ENCODE data around the gene PLD3. TPM values are rescaled to one million over a fixed set of nuclear protein-coding genes. Genes with fewer than 3 reads are reported as not detected.
A peak's percentile ranks its signal among the peaks of the same experiment; 100 is the strongest.

The PLD3 gene, protein sequence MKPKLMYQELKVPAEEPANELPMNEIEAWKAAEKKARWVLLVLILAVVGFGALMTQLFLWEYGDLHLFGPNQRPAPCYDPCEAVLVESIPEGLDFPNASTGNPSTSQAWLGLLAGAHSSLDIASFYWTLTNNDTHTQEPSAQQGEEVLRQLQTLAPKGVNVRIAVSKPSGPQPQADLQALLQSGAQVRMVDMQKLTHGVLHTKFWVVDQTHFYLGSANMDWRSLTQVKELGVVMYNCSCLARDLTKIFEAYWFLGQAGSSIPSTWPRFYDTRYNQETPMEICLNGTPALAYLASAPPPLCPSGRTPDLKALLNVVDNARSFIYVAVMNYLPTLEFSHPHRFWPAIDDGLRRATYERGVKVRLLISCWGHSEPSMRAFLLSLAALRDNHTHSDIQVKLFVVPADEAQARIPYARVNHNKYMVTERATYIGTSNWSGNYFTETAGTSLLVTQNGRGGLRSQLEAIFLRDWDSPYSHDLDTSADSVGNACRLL
- polyA plus RNA-seq: 272 TPM
- long read RNA-seq, donor 1, transcript PLD3-213 (3 exons, 750 nt): major isoform, 9 of 51 reads
- long read RNA-seq, donor 1, partial matches to known transcripts: 31 of 51 reads
- long read RNA-seq, donor 1, other reads (novel, unspliced or antisense): 6 of 51 reads
- long read RNA-seq, donor 2, transcript PLD3-207 (13 exons, 2,140 nt): minor isoform, 8 of 152 reads
- long read RNA-seq, donor 2, transcript PLD3-215 (4 exons, 694 nt): minor isoform, 6 of 152 reads
- long read RNA-seq, donor 2, transcript PLD3-213 (3 exons, 750 nt): major isoform, 15 of 152 reads
- long read RNA-seq, donor 2, partial matches to known transcripts: 117 of 152 reads
- long read RNA-seq, donor 2, other reads (novel, unspliced or antisense): 5 of 152 reads
- long read RNA-seq, donor 3, transcript PLD3-213 (3 exons, 750 nt): major isoform, 11 of 231 reads
- long read RNA-seq, donor 3, transcript PLD3-207 (13 exons, 2,140 nt): minor isoform, 8 of 231 reads
- long read RNA-seq, donor 3, partial matches to known transcripts: 188 of 231 reads
- long read RNA-seq, donor 3, other reads (novel, unspliced or antisense): 20 of 231 reads
- long read RNA-seq, donor 4, partial matches to known transcripts: 5 of 9 reads
- long read RNA-seq, donor 4, other reads (novel, unspliced or antisense): 0 of 9 reads
- long read RNA-seq, donor 5, transcript PLD3-207 (13 exons, 2,140 nt): minor isoform, 5 of 39 reads
- long read RNA-seq, donor 5, transcript PLD3-213 (3 exons, 750 nt): major isoform, 11 of 39 reads
- long read RNA-seq, donor 5, partial matches to known transcripts: 13 of 39 reads
- long read RNA-seq, donor 5, other reads (novel, unspliced or antisense): 5 of 39 reads
- long read RNA-seq, donor 6, transcript PLD3-215 (4 exons, 694 nt): minor isoform, 5 of 157 reads
- long read RNA-seq, donor 6, transcript PLD3-213 (3 exons, 750 nt): major isoform, 6 of 157 reads
- long read RNA-seq, donor 6, partial matches to known transcripts: 125 of 157 reads
- long read RNA-seq, donor 6, other reads (novel, unspliced or antisense): 13 of 157 reads
- long read RNA-seq, donor 7, transcript PLD3-207 (13 exons, 2,140 nt): major isoform, 6 of 81 reads
- long read RNA-seq, donor 7, partial matches to known transcripts: 68 of 81 reads
- long read RNA-seq, donor 7, other reads (novel, unspliced or antisense): 0 of 81 reads
- long read RNA-seq, donor 8, transcript PLD3-213 (3 exons, 750 nt): major isoform, 14 of 187 reads
- long read RNA-seq, donor 8, transcript PLD3-207 (13 exons, 2,140 nt): minor isoform, 6 of 187 reads
- long read RNA-seq, donor 8, transcript PLD3-215 (4 exons, 694 nt): minor isoform, 9 of 187 reads
- long read RNA-seq, donor 8, partial matches to known transcripts: 147 of 187 reads
- long read RNA-seq, donor 8, other reads (novel, unspliced or antisense): 7 of 187 reads
- long read RNA-seq, donor 9, transcript PLD3-207 (13 exons, 2,140 nt): minor isoform, 8 of 99 reads
- long read RNA-seq, donor 9, transcript PLD3-213 (3 exons, 750 nt): major isoform, 13 of 99 reads
- long read RNA-seq, donor 9, partial matches to known transcripts: 75 of 99 reads
- long read RNA-seq, donor 9, other reads (novel, unspliced or antisense): 0 of 99 reads
- long read RNA-seq, donor 10, transcript PLD3-207 (13 exons, 2,140 nt): major isoform, 6 of 108 reads
- long read RNA-seq, donor 10, partial matches to known transcripts: 76 of 108 reads
- long read RNA-seq, donor 10, other reads (novel, unspliced or antisense): 19 of 108 reads
- long read RNA-seq, donor 11, transcript PLD3-213 (3 exons, 750 nt): major isoform, 5 of 109 reads
- long read RNA-seq, donor 11, partial matches to known transcripts: 86 of 109 reads
- long read RNA-seq, donor 11, other reads (novel, unspliced or antisense): 10 of 109 reads

DNA sequence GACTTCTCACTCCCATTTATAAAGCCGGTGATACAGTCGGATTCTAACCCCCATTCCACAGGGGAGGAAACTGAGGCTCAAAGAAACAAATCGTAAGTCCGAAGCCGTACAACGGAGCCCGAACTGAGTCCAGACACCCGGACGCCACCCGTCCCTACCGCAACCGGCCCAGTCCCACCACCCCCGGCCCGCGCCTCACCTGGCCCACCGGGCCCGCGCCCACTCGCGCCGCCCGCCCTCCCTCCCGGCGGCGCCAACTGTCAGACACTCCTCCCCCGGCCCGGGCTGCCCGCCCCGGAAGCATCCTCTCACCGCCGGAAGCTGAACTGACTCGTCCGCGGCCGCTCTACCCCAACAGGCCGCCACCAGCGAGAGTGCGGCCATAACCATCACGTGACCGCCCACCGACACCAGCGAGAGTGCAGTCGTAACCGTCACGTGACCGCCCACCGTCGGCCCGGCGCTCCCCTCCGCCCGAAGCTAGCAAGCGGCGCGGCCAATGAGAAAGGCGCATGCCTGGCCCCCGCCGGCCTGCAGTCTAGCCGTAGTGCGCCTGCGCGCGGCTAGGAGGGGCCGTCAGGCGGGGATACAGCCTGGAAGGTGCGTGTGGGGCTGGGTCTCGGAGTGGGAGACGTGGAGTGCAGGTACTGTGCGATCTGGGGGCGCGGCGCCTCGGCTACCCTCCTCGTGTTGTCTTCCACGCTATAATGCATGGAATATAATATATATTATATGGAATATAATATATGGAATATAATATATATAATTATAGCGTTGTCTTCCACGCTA lies at the start of gene PLD3, which contains the start of gene C19orf47:
Gene PLD3 (plus strand): TSS at position 571 of the 789 bp plus-strand sequence. CDS start 17,789 bp downstream, outside the sequence.
Gene C19orf47 (minus strand): TSS at position 273 of the 789 bp plus-strand sequence. CDS start 6,540 bp downstream, outside the sequence.
- peak within 1 kb of the TSS; percentile 76 for H3K4me3 ChIP-seq (ENCODE audit: low read length)
- DNase-seq: peak; percentile 100
- no peaks in the 10 kb centered on the region for H3K9me3 ChIP-seq (ENCODE audit: control insufficient read depth, low read depth, low read length)
- no peaks in the 10 kb centered on the region for H3K27me3 ChIP-seq (ENCODE audit: control insufficient read depth, insufficient read depth, low read length)
- no peaks in the 10 kb centered on the region for H3K4me1 ChIP-seq (ENCODE audit: control insufficient read depth, insufficient read depth, low read length)
- H3K36me3 ChIP-seq (ENCODE audit: control insufficient read depth, insufficient read depth, low read length): no peaks in the 10 kb centered on the region
- 0% methylated on average over 1 of the region's 77 CpGs for WGBS (ENCODE audit: insufficient coverage, low lambda C conversion rate)
- H3K27ac ChIP-seq (ENCODE audit: low read length): peak within 1 kb of the TSS; percentile 0

DNA sequence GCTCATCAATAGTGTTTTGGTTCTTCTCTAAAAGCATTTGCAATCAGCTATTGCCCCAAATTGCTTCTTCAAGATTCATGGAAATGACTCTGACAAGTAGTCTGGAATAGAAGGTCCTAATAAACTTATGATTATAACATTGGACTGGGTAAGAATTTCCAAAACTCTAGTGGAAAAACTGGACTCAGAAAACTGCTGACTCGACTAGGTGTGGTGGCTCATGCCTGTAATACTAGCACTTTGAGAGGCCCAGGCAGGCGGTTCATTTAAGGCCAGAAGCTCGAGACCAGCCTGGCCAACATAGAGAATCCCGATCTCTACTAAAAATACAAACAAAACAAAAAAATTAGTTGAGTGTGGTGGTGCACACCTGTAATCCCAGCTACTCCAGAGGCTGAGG lies 47.8 kb upstream of the PLD3 start:
- H3K27ac ChIP-seq (ENCODE audit: low read length): no peak overlapping the region
- WGBS (ENCODE audit: insufficient coverage, low lambda C conversion rate): no CpG with 5 or more reads among the region's 4 CpGs
- DNase-seq: no peak
- no peaks in the 10 kb centered on the region for H3K27me3 ChIP-seq (ENCODE audit: control insufficient read depth, insufficient read depth, low read length)
- H3K36me3 ChIP-seq (ENCODE audit: control insufficient read depth, insufficient read depth, low read length): no peaks in the 10 kb centered on the region
- H3K9me3 ChIP-seq (ENCODE audit: control insufficient read depth, low read depth, low read length): no peaks in the 10 kb centered on the region
- H3K4me3 ChIP-seq (ENCODE audit: low read length): no peak overlapping the region
- no peaks in the 10 kb centered on the region for H3K4me1 ChIP-seq (ENCODE audit: control insufficient read depth, insufficient read depth, low read length)

DNA sequence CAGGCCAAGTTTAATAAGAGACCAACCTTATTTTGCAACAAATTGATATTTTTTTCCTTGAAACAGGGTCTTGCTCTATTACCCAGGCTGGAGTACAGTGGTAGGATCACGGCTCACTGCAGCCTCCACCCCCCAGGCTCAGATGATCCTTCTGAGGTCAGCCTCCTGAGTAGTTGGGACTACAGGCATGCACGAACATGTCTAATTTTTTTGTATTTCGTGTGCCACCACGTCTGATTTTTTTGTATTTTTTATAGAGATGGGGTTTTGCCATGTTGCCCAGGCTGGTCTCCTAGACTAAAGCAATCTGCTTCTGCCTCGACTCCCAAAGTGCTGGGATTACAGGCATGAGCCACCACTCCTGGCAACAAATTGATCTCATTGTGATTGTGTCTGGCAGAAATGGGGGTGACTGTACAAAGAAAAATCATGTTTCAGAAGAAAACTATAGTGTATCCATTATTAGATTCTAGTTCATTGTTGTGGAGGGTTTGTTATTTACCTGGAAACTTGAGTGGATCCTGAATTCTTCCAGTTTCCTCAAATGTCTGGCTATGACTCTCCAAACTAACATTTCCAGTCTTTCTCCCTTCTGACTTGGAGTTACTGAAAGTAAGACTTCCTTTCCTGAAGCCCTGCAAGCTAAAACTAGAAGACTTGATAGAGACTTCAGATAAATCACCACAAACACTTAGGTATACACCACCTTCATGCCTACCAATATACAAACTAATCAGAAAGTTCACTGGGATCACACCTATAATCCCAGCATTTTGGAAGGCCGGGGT lies 46.1 kb upstream of the PLD3 start:
- no peak overlapping the region for H3K27ac ChIP-seq (ENCODE audit: low read length)
- no peaks in the 10 kb centered on the region for H3K36me3 ChIP-seq (ENCODE audit: control insufficient read depth, insufficient read depth, low read length)
- WGBS (ENCODE audit: insufficient coverage, low lambda C conversion rate): no CpG with 5 or more reads among the region's 6 CpGs
- H3K4me1 ChIP-seq (ENCODE audit: control insufficient read depth, insufficient read depth, low read length): no peaks in the 10 kb centered on the region
- no peaks in the 10 kb centered on the region for H3K27me3 ChIP-seq (ENCODE audit: control insufficient read depth, insufficient read depth, low read length)
- H3K4me3 ChIP-seq (ENCODE audit: low read length): no peak overlapping the region
- DNase-seq: no peak
- no peaks in the 10 kb centered on the region for H3K9me3 ChIP-seq (ENCODE audit: control insufficient read depth, low read depth, low read length)

DNA sequence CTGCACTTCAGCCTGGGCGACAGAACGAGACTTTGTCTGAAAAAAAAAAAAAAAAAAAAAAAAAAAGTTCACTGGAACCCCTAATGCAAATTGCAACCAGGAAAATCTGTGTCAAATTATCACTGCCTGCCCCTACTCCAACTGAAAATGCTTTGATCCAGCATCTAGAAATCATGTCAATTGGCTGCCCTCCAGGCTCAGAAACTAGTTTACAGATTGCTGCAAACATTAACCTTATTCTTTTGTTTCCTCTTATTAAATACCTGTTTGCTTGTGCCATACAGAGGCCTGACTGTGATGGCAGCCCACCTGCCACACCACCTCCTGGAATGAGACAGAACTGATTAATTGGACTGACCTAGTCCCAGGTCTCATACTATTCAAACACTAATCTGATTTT lies 44.7 kb upstream of the PLD3 start:
- Histone ChIP-seq H3K27ac (ENCODE audit: low read length) (no peak overlapping the region), H3K36me3 (ENCODE audit: control insufficient read depth, insufficient read depth, low read length) (no peaks in the 10 kb centered on the region), H3K4me3 (ENCODE audit: low read length) (no peak overlapping the region), H3K27me3 (ENCODE audit: control insufficient read depth, insufficient read depth, low read length) (no peaks in the 10 kb centered on the region), H3K4me1 (ENCODE audit: control insufficient read depth, insufficient read depth, low read length) (no peaks in the 10 kb centered on the region), H3K9me3 (ENCODE audit: control insufficient read depth, low read depth, low read length) (no peaks in the 10 kb centered on the region)
- no CpG with 5 or more reads among the region's 2 CpGs for WGBS (ENCODE audit: insufficient coverage, low lambda C conversion rate)
- no peak for DNase-seq

DNA sequence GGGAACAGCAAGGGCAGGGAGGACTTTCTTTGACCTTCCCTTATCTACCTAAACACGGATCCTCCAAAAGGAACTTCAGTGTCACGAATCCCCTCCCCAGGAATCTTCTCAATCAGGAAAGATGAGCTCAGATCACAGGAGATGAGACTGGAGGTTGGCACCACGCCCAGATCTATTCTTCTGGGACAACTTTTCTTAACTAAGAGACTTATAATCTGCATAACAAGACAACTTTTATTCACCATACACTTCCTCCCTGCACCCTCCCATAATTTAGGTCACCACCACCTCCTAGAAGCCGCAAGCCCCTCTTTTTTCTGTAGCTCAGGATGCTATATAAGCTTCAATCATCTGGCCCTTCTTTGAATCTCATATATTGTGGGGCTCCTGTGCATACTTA lies 44.2 kb upstream of the PLD3 start:
- no peaks in the 10 kb centered on the region for H3K27me3 ChIP-seq (ENCODE audit: control insufficient read depth, insufficient read depth, low read length)
- WGBS (ENCODE audit: insufficient coverage, low lambda C conversion rate): no CpG with 5 or more reads among the region's 4 CpGs
- no peaks in the 10 kb centered on the region for H3K9me3 ChIP-seq (ENCODE audit: control insufficient read depth, low read depth, low read length)
- no peaks in the 10 kb centered on the region for H3K36me3 ChIP-seq (ENCODE audit: control insufficient read depth, insufficient read depth, low read length)
- no peaks in the 10 kb centered on the region for H3K4me1 ChIP-seq (ENCODE audit: control insufficient read depth, insufficient read depth, low read length)
- no peak overlapping the region for H3K4me3 ChIP-seq (ENCODE audit: low read length)
- no peak for DNase-seq
- no peak overlapping the region for H3K27ac ChIP-seq (ENCODE audit: low read length)

DNA sequence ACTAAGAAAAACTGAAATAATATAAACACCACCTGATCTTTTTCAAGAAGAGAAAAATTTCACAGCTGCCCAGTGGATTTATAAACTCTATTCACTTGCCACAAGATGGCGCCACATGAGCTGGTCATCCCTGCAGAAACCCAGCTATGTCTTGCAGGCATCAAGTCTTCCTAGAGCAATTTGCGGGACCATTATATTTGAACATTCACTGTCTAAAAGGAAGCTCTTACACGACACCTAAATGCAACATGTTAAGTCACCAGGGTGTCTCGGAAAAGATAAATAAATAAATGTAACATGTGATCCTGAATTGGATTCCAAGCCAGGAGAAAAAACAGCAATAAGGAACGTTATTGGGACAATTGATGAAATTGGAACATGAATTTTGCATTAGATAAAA lies 43.1 kb upstream of the PLD3 start:
- peak; percentile 64 to 76 for DNase-seq
- H3K9me3 ChIP-seq (ENCODE audit: control insufficient read depth, low read depth, low read length): no peaks in the 10 kb centered on the region
- H3K27me3 ChIP-seq (ENCODE audit: control insufficient read depth, insufficient read depth, low read length): no peaks in the 10 kb centered on the region
- no peak overlapping the region for H3K27ac ChIP-seq (ENCODE audit: low read length)
- no peak overlapping the region for H3K4me3 ChIP-seq (ENCODE audit: low read length)
- H3K4me1 ChIP-seq (ENCODE audit: control insufficient read depth, insufficient read depth, low read length): no peaks in the 10 kb centered on the region
- no peaks in the 10 kb centered on the region for H3K36me3 ChIP-seq (ENCODE audit: control insufficient read depth, insufficient read depth, low read length)
- 26% methylated on average over 3 of the region's 5 CpGs for WGBS (ENCODE audit: insufficient coverage, low lambda C conversion rate)

DNA sequence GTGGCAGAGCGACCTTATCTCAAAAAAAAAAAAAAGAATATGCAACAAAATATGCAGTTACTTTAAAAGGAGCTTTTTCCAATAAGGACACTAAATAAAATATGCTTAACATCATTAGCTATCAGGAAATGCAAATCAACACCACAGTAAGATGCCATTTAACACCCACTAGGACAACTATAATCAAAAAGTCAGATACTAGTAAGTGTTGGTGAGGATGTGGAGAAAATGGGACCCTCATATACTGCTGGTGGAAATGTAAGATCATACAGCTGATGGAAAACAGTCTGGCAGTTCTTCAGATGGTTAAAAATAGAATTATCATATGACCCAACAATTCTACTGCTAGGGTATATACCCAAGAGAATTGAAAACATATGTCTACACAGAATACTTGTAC lies 38.8 kb upstream of the PLD3 start:
- Histone ChIP-seq H3K9me3 (ENCODE audit: control insufficient read depth, low read depth, low read length) (no peaks in the 10 kb centered on the region), H3K27ac (ENCODE audit: low read length) (no peak overlapping the region), H3K4me3 (ENCODE audit: low read length) (no peak overlapping the region), H3K27me3 (ENCODE audit: control insufficient read depth, insufficient read depth, low read length) (no peaks in the 10 kb centered on the region), H3K36me3 (ENCODE audit: control insufficient read depth, insufficient read depth, low read length) (no peaks in the 10 kb centered on the region), H3K4me1 (ENCODE audit: control insufficient read depth, insufficient read depth, low read length) (no peaks in the 10 kb centered on the region)
- DNase-seq: no peak
- no CpG with 5 or more reads among the region's 1 CpG for WGBS (ENCODE audit: insufficient coverage, low lambda C conversion rate)

DNA sequence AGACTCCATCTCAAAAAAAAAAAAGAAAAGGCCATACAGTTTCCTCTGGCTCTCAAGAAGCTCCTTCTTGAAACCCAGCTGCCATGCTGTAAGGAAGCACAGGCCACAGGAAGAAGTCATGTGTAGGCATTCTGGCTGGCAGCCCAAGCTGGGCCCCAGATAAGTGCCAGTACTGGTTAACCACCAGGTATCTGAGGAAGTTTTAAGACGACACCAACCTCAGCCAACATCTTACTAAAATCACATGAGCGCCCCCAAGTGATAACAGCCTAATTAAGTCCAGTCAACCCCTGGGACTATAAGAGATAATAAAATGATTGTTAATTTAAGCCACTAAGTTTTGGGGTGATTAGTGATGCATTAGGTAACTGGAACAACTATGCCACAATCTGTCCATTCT lies 36.0 kb upstream of the PLD3 start:
- no peaks in the 10 kb centered on the region for H3K4me1 ChIP-seq (ENCODE audit: control insufficient read depth, insufficient read depth, low read length)
- DNase-seq: no peak
- no peaks in the 10 kb centered on the region for H3K9me3 ChIP-seq (ENCODE audit: control insufficient read depth, low read depth, low read length)
- WGBS (ENCODE audit: insufficient coverage, low lambda C conversion rate): no CpG with 5 or more reads among the region's 2 CpGs
- H3K27me3 ChIP-seq (ENCODE audit: control insufficient read depth, insufficient read depth, low read length): no peaks in the 10 kb centered on the region
- H3K36me3 ChIP-seq (ENCODE audit: control insufficient read depth, insufficient read depth, low read length): no peaks in the 10 kb centered on the region
- no peak overlapping the region for H3K4me3 ChIP-seq (ENCODE audit: low read length)
- H3K27ac ChIP-seq (ENCODE audit: low read length): no peak overlapping the region

Data from large intestine (tissue), 12 donors.